ENCODE data around the gene AFAP1.

The AFAP1 gene

GRCh38 chr4:7792616-7793015 lies 147.0 kb downstream of the AFAP1 start:
- no peak for TF ChIP-seq CTCF (conservative IDR thresholded peaks at IDR 0.05; ENCODE audit: low read depth, low read length)
- DNase-seq (ENCODE audit: low read depth), result no peak
- H3K4me3 ChIP-seq (ENCODE audit: low read length), result no peak overlapping the region

GRCh38 chr4:7790999-7791398 lies 148.7 kb downstream of the AFAP1 start:
- DNase-seq (ENCODE audit: low read depth), result no peak
- no peak overlapping the region for H3K4me3 ChIP-seq (ENCODE audit: low read length)
- TF ChIP-seq CTCF (conservative IDR thresholded peaks at IDR 0.05; ENCODE audit: low read depth, low read length), result no peak

GRCh38 chr4:7790023-7790422 lies 149.6 kb downstream of the AFAP1 start:
- TF ChIP-seq CTCF (conservative IDR thresholded peaks at IDR 0.05; ENCODE audit: low read depth, low read length), result no peak
- no peak overlapping the region for H3K4me3 ChIP-seq (ENCODE audit: low read length)

GRCh38 chr4:7788694-7789425 lies 150.8 kb downstream of the AFAP1 start:
- TF ChIP-seq CTCF (conservative IDR thresholded peaks at IDR 0.05; ENCODE audit: low read depth, low read length), result no peak
- no peak for DNase-seq (ENCODE audit: low read depth)
- no peak overlapping the region for H3K4me3 ChIP-seq (ENCODE audit: low read length)

More at GRCh38 chr4:7790023-7790422, 149.6 kb downstream of the AFAP1 start:
- peak; percentile 82 for DNase-seq (ENCODE audit: low read depth)

- DNase-seq (ENCODE audit: low read depth), result no peak
- no peak for TF ChIP-seq CTCF (conservative IDR thresholded peaks at IDR 0.05; ENCODE audit: low read depth, low read length)
- H3K4me3 ChIP-seq (ENCODE audit: low read length), result no peak overlapping the region
Observed at GRCh38 chr4:7788193-7788592, 151.5 kb downstream of the AFAP1 start.

- H3K4me3 ChIP-seq (ENCODE audit: low read length), result no peak overlapping the region
- DNase-seq (ENCODE audit: low read depth), result no peak
- no peak for TF ChIP-seq CTCF (conservative IDR thresholded peaks at IDR 0.05; ENCODE audit: low read depth, low read length)
Observed at GRCh38 chr4:7787681-7788141, 151.9 kb downstream of the AFAP1 start.

- H3K4me3 ChIP-seq (ENCODE audit: low read length), result no peak overlapping the region
- no peak for DNase-seq (ENCODE audit: low read depth)
- TF ChIP-seq CTCF (conservative IDR thresholded peaks at IDR 0.05; ENCODE audit: low read depth, low read length), result no peak
Observed at GRCh38 chr4:7787067-7787466, 152.6 kb downstream of the AFAP1 start.

Data from retinal pigment epithelial cell (primary cell).